H1 (cell line): ENCODE data around the gene TMEM182. TPM values are rescaled to one million over a fixed set of nuclear protein-coding genes. Genes with fewer than 3 reads are reported as not detected.
A peak's percentile ranks its signal among the peaks of the same experiment; 100 is the strongest.

Experiments
- CTCF ChIA-PET: fragments of 300-600 bp; sonication (Branson Sonifier 250); formaldehyde crosslinking; loops from one replicate; lab custom pipeline; 2021; ENCODE audit not compliant: partially characterized antibody; lab: Charles Lee
- POLR2A ChIA-PET: fragments of 300-600 bp; sonication (Branson Sonifier 250); formaldehyde crosslinking; loops from one replicate; lab custom pipeline; 2021; ENCODE audit warnings: inconsistent platforms; ENCODE audit not compliant: partially characterized antibody; lab: Charles Lee
- DNase-seq, 2 experiments: peaks; one replicate each; pipeline versions ENCODE4 v3.0.0 to v3.0.0-alpha.2; 2010 to 2022; ENCODE audit warnings: low spot score in 2 of 2, low read depth in 1 of 2, mixed read lengths in 1 of 2
- FAIRE-seq: peaks from 2 replicates; lab custom pipeline; 2011; peaks lifted over from hg19 to GRCh38; lab: Jason Lieb, UNC
- H2AFZ ChIP-seq: 2 replicates; pipeline ENCODE4 v1.8.1; 2012; ENCODE audit warnings: low read length, inconsistent platforms
- H2AK5ac ChIP-seq: 2 replicates; pipeline ENCODE4 v1.6.1; 2013; ENCODE audit warnings: low read depth, low read length
- H2BK120ac ChIP-seq: replicated peaks from 2 replicates; pipeline ENCODE3; 2013; ENCODE audit warnings: low read depth, low read length, inconsistent platforms
- H2BK12ac ChIP-seq: 2 replicates; pipeline ENCODE4 v1.6.1; 2013; ENCODE audit warnings: low read depth, low read length
- H2BK15ac ChIP-seq: 2 replicates; pipeline ENCODE4 v1.6.1; 2013; ENCODE audit warnings: low read length
- H2BK20ac ChIP-seq: 2 replicates; pipeline ENCODE4 v1.6.1; 2013; ENCODE audit warnings: low read length
- H2BK5ac ChIP-seq: 2 replicates; pipeline ENCODE4 v1.6.1; 2013; ENCODE audit warnings: low read depth, low read length
- H3K14ac ChIP-seq: 2 replicates; pipeline ENCODE4 v1.6.1; 2013; ENCODE audit warnings: inconsistent platforms; ENCODE audit not compliant: insufficient read length
- H3K18ac ChIP-seq: 2 replicates; pipeline ENCODE4 v1.6.1; 2013; ENCODE audit warnings: low read length; ENCODE audit errors: extremely low read depth
- H3K23ac ChIP-seq: 2 replicates; pipeline ENCODE4 v1.6.1; 2013; ENCODE audit warnings: inconsistent platforms; ENCODE audit not compliant: insufficient read length
- H3K23me2 ChIP-seq: 2 replicates; pipeline ENCODE4 v1.6.1; 2013; ENCODE audit warnings: low read depth, low read length
- H3K27ac ChIP-seq: 2 replicates; pipeline ENCODE4 v1.6.1; 2011; ENCODE audit warnings: low read depth, low read length, inconsistent platforms
- H3K27me3 ChIP-seq, 4 experiments: replicated peaks in 1 of 4; 1 replicate in 1 of 4; 2 replicates in 3 of 4; pipeline versions ENCODE4 v1.6.1 to v1.8.1; 2011 to 2013; ENCODE audit warnings: low read length in 3 of 4, mild to moderate bottlenecking in 3 of 4, inconsistent platforms in 2 of 4, mixed read lengths in 2 of 4, moderate library complexity in 1 of 4; ENCODE audit not compliant: control insufficient read depth in 3 of 4, insufficient read depth in 3 of 4; ENCODE audit errors: extremely low read depth in 1 of 4
- H3K36me3 ChIP-seq, 4 experiments: 2 replicates each; pipeline versions ENCODE4 v1.6.1 to v1.8.1; 2011 to 2013; ENCODE audit warnings: mild to moderate bottlenecking in 4 of 4, low read length in 3 of 4, moderate library complexity in 2 of 4, control low read depth in 1 of 4, inconsistent platforms in 1 of 4; ENCODE audit not compliant: insufficient read depth in 4 of 4, control insufficient read depth in 2 of 4
- H3K4ac ChIP-seq: replicated peaks from 2 replicates; pipeline ENCODE3; 2013; ENCODE audit warnings: low read length, low read depth, mixed read lengths, inconsistent platforms; ENCODE audit not compliant: insufficient read length
- H3K4me1 ChIP-seq, 4 experiments: replicated peaks in 1 of 4; 1 replicate in 1 of 4; 2 replicates in 3 of 4; pipeline versions ENCODE4 v1.6.1 to v1.8.1; 2011 to 2013; ENCODE audit warnings: low read length in 3 of 4, inconsistent platforms in 2 of 4, mixed read lengths in 1 of 4; ENCODE audit not compliant: insufficient read depth in 4 of 4, control insufficient read depth in 3 of 4
- H3K4me2 ChIP-seq, 2 experiments: 2 replicates each; pipeline versions ENCODE4 v1.6.1 to v1.8.1; 2011 to 2013; ENCODE audit warnings: low read depth in 2 of 2, low read length in 2 of 2, control low read depth in 1 of 2, inconsistent platforms in 1 of 2, mild to moderate bottlenecking in 1 of 2; ENCODE audit not compliant: insufficient read depth in 1 of 2
- H3K4me3 ChIP-seq, 4 experiments: fragments of 200-600, 300-600 bp in 1 of 4; sonication (generic), shearing (Covaris generic), sonication (Bioruptor Twin) in 1 of 4; 2 replicates each; pipeline versions ENCODE4 v1.5.1 to v1.8.1; 2011 to 2016; ENCODE audit warnings: low read length in 4 of 4, low read depth in 3 of 4, control low read depth in 2 of 4, inconsistent platforms in 2 of 4, mild to moderate bottlenecking in 2 of 4, mixed read lengths in 1 of 4, moderate library complexity in 1 of 4; ENCODE audit not compliant: insufficient read depth in 2 of 4; ENCODE audit errors: extremely low read depth in 1 of 4
- H3K56ac ChIP-seq: replicated peaks from 2 replicates; pipeline ENCODE3; 2013; ENCODE audit warnings: low read depth, mild to moderate bottlenecking, mixed read lengths, low read length, inconsistent platforms; ENCODE audit not compliant: insufficient read length
- H3K79me1 ChIP-seq: 2 replicates; pipeline ENCODE4 v1.6.1; 2013; ENCODE audit warnings: low read depth, low read length, control low read depth
- H3K79me2 ChIP-seq, 2 experiments: 2 replicates each; pipeline versions ENCODE4 v1.6.1 to v1.8.1; 2012 to 2013; ENCODE audit warnings: low read length in 2 of 2, mild to moderate bottlenecking in 2 of 2, inconsistent platforms in 1 of 2; ENCODE audit not compliant: insufficient read depth in 2 of 2, control insufficient read depth in 1 of 2
- H3K9ac ChIP-seq, 4 experiments: replicated peaks in 1 of 4; 1 replicate in 1 of 4; 2 replicates in 3 of 4; pipeline versions ENCODE4 v1.6.1 to v1.8.1; 2011 to 2013; ENCODE audit warnings: low read depth in 3 of 4, low read length in 3 of 4, control low read depth in 2 of 4, mild to moderate bottlenecking in 2 of 4, moderate library complexity in 2 of 4, inconsistent platforms in 1 of 4; ENCODE audit errors: extremely low read depth in 1 of 4
- H3K9me3 ChIP-seq, 2 experiments: 2 replicates each; pipeline versions ENCODE4 v1.6.1 to v1.8.1; 2012 to 2013; ENCODE audit warnings: mild to moderate bottlenecking in 2 of 2, moderate library complexity in 2 of 2, control low read depth in 1 of 2, inconsistent platforms in 1 of 2, low read depth in 1 of 2, low read length in 1 of 2, mixed read lengths in 1 of 2; ENCODE audit not compliant: insufficient read depth in 2 of 2
- H4K20me1 ChIP-seq, 2 experiments: replicated peaks in 1 of 2; 2 replicates each; pipeline versions ENCODE3 to v1.8.1; 2011 to 2013; ENCODE audit warnings: inconsistent platforms in 2 of 2, low read length in 2 of 2, mild to moderate bottlenecking in 1 of 2; ENCODE audit not compliant: insufficient read depth in 2 of 2, control insufficient read depth in 1 of 2
- H4K5ac ChIP-seq: 2 replicates; pipeline ENCODE4 v1.6.1; 2013; ENCODE audit warnings: low read length, low read depth, mixed read lengths, inconsistent platforms; ENCODE audit not compliant: insufficient read length
- H4K8ac ChIP-seq: 2 replicates; pipeline ENCODE4 v1.8.0; 2013; ENCODE audit warnings: mild to moderate bottlenecking, moderate library complexity, low read length, inconsistent platforms; ENCODE audit not compliant: insufficient read depth; ENCODE audit errors: extremely low read depth
- H4K91ac ChIP-seq: replicated peaks from 2 replicates; pipeline ENCODE3; 2013; ENCODE audit warnings: low read length, mixed read lengths, inconsistent platforms; ENCODE audit not compliant: insufficient read length
- EP300 ChIP-seq, 2 experiments: IDR thresholded peaks; 1 replicate in 1 of 2; 2 replicates in 1 of 2; pipeline ENCODE4 v1.6.1; 2011 to 2012; ENCODE audit warnings: low read depth in 2 of 2, low read length in 2 of 2, mild to moderate bottlenecking in 2 of 2, borderline replicate concordance in 1 of 2, inconsistent platforms in 1 of 2, moderate library complexity in 1 of 2
- KDM1A ChIP-seq: fragments of 200-600, 300-600 bp; sonication (generic); IDR thresholded peaks from 2 replicates; pipeline ENCODE4 v1.7.1; 2016; ENCODE audit warnings: mild to moderate bottlenecking, low read length, borderline replicate concordance
- KDM4A ChIP-seq: IDR thresholded peaks from one replicate; pipeline ENCODE4 v1.7.1; 2012; ENCODE audit warnings: low read depth, mild to moderate bottlenecking, moderate library complexity, low read length, inconsistent platforms; ENCODE audit not compliant: severe bottlenecking
- MAFK ChIP-seq: IDR thresholded peaks from 2 replicates; pipeline ENCODE4 v1.6.1; 2012; ENCODE audit warnings: low read depth, mild to moderate bottlenecking, improper control_type of control experiment, low read length
- RAD21 ChIP-seq, 2 experiments: IDR thresholded peaks in 1 of 2; conservative IDR thresholded peaks in 1 of 2; 2 replicates each; pipeline ENCODE4 v1.6.1; 2011; ENCODE audit warnings: low read depth in 2 of 2, low read length in 2 of 2, improper control_type of control experiment in 1 of 2, inconsistent platforms in 1 of 2, mild to moderate bottlenecking in 1 of 2, moderate library complexity in 1 of 2
- RBBP5 ChIP-seq: IDR thresholded peaks from 2 replicates; pipeline ENCODE4 v1.7.1; 2012; ENCODE audit warnings: low read depth, mild to moderate bottlenecking, inconsistent platforms, low read length, moderate library complexity, borderline replicate concordance
- SIX5 ChIP-seq: IDR thresholded peaks from 2 replicates; pipeline ENCODE4 v1.6.1; 2011; ENCODE audit warnings: mild to moderate bottlenecking, low read depth, low read length
- TEAD4 ChIP-seq: IDR thresholded peaks from 2 replicates; pipeline ENCODE4 v1.6.1; 2012; ENCODE audit warnings: low read depth, low read length, inconsistent platforms, mixed read lengths
- ZNF274 ChIP-seq: IDR thresholded peaks from 2 replicates; pipeline ENCODE4 v1.7.0; 2012; ENCODE audit warnings: low read length, borderline replicate concordance; ENCODE audit errors: extremely low read depth
- WGBS, 2 experiments: shearing (Covaris generic) in 1 of 2; methylation state at CpG; one replicate each; pipeline versions ENCODE4 v1.1.6 to v1.1.7; 2013 to 2015; ENCODE audit warnings: low lambda C conversion rate in 2 of 2, mixed read lengths in 2 of 2, inconsistent platforms in 1 of 2, low coverage in 1 of 2, missing lambda C conversion rate in 1 of 2; ENCODE audit not compliant: insufficient replicate concordance in 2 of 2, insufficient coverage in 1 of 2, insufficient read length in 1 of 2; ENCODE audit errors: extremely low coverage in 1 of 2, missing lambda C conversion rate in 1 of 2; 5-methylcytosine and 5-hydroxymethylcytosine counted together
- polyA plus RNA-seq, 7 experiments: library from polyadenylated mRNA; depleted of rRNA in 3 of 7; stranded (reverse) in 5 of 7; unstranded in 2 of 7; fragments of >200 nt in 5 of 7; fragments of 200-250 nt in 2 of 7; gene quantifications; 1 replicate in 5 of 7; 2 replicates in 1 of 7; 4 replicates in 1 of 7; pipeline versions ENCODE4 v1.2.1 to v1.2.3, GENCODE V29; 2011 to 2013; ENCODE audit warnings: missing spikeins in 2 of 7, mixed read lengths in 2 of 7
- total RNA-seq: library from RNA; stranded (reverse); fragmentation: NEBNext Ultra II Directional; extraction: Animal tissue kit (Norgen Biotek cat#: 25700); gene quantifications from 2 replicates; pipeline ENCODE4 v1.2.1, GENCODE V29; 2021

TMEM182 gene
- total and polyA plus RNA-seq, 2 of the 8 experiments (the other 6 are each of a cell fraction or from before 2014, with no cell fraction given): 3.1 to 4.3 TPM

DNA sequence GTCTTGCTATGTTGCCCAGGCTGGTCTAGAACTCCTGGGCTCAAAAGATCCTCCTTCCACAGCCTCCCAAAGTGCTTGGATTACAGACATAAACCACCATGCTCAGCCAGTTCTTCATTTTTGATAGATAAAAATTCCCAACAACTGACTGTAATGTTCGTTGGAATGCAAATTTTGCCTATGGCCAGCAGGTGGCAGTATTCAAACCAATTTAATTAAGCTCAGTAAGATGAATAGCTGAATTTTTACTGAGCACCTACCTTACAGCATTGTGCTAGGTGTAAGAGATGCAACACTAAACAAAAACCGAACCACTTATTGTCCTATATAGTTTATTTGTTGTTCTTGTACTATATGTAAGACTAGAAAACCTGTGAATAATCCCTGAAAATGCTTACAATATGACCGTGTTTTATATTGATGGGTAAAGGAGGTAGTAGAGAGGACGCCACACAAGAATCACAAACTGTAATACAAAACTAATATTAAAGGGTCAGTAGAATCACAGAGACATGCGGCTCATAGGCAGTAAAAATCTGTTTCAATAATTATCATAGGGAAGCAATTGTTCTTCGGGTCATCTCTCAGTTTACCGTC is 8.2 kb upstream of the TMEM182 start:
- no peak overlapping the region for H2BK20ac ChIP-seq
- no peak overlapping the region for H3K56ac ChIP-seq
- no peak overlapping the region for H3K4me3 ChIP-seq
- H2AFZ ChIP-seq: no peak overlapping the region
- CTCF ChIA-PET: interaction anchor here (0.6 to 7.5 kb wide), 33 partner anchors 9 to 1856 kb away, joined by 3 to 122 read pairs (median 4); partner anchors contain the start of gene TMEM182
- no peaks in the 10 kb centered on the region for H3K79me2 ChIP-seq
- H4K20me1 ChIP-seq: no peaks in the 10 kb centered on the region
- no peak overlapping the region for H3K4me2 ChIP-seq
- H3K18ac ChIP-seq: no peak overlapping the region
- H3K9ac ChIP-seq: no peak overlapping the region
- H3K14ac ChIP-seq: no peak overlapping the region
- FAIRE-seq: peak; percentile 65
- no peaks in the 10 kb centered on the region for H3K9me3 ChIP-seq
- H3K36me3 ChIP-seq: no peaks in the 10 kb centered on the region
- POLR2A ChIA-PET: no interaction called here
- no peak overlapping the region for H2BK5ac ChIP-seq
- H2BK15ac ChIP-seq: no peak overlapping the region
- H3K4ac ChIP-seq: no peak overlapping the region
- H4K91ac ChIP-seq: no peak overlapping the region
- no peak overlapping the region for H2BK12ac ChIP-seq
- DNase-seq: no peak
- no peak overlapping the region for H3K23ac ChIP-seq
- H3K4me1 ChIP-seq: 0 out of 7 replicates have a peak, but pooled peaks cover 0 to 2% (median 0%) of the 10 kb centered on the region in 4 experiments
- WGBS, 2 experiments: 75% methylated on average over 7 of the region's 7 CpGs; no CpG with 5 or more reads in 1 of the 2 experiments
- no peaks in the 10 kb centered on the region for H3K27me3 ChIP-seq
- H2BK120ac ChIP-seq: no peak overlapping the region
- no peaks in the 10 kb centered on the region for H3K79me1 ChIP-seq
- H4K8ac ChIP-seq: no peak overlapping the region
- no peak overlapping the region for H2AK5ac ChIP-seq
- H3K23me2 ChIP-seq: no peaks in the 10 kb centered on the region
- H4K5ac ChIP-seq: no peak overlapping the region
- H3K27ac ChIP-seq: no peak overlapping the region
- TF ChIP-seq RAD21 (IDR thresholded peaks at IDR 0.05 in 1 of 2, conservative IDR thresholded peaks at IDR 0.05 in 1 of 2; ENCODE audit: low read depth in 2 of 2, low read length in 2 of 2) (peak; percentile 35 to 41; a peak in 3 of 4 replicates), TEAD4 (peak; percentile 69; the same call in 1 of the 2 replicates), EP300 (IDR thresholded peaks at IDR 0.05; ENCODE audit: borderline replicate concordance in 1 of 2, low read depth in 2 of 2, low read length in 2 of 2) (no peak), KDM1A (no peak), ZNF274 (no peak), SIX5 (no peak), MAFK (no peak), KDM4A (no peak), RBBP5 (no peak)
